ENCODE measurements around the gene CST9. TPM values are rescaled to one million over a fixed set of nuclear protein-coding genes. Genes with fewer than 3 reads are reported as not detected.

CST9 gene
- total and polyA plus RNA-seq, 2 of the 13 experiments (the other 11 are each of a cell fraction or from before 2014, with no cell fraction given) = 0.07 TPM; not detected in 1

DNA sequence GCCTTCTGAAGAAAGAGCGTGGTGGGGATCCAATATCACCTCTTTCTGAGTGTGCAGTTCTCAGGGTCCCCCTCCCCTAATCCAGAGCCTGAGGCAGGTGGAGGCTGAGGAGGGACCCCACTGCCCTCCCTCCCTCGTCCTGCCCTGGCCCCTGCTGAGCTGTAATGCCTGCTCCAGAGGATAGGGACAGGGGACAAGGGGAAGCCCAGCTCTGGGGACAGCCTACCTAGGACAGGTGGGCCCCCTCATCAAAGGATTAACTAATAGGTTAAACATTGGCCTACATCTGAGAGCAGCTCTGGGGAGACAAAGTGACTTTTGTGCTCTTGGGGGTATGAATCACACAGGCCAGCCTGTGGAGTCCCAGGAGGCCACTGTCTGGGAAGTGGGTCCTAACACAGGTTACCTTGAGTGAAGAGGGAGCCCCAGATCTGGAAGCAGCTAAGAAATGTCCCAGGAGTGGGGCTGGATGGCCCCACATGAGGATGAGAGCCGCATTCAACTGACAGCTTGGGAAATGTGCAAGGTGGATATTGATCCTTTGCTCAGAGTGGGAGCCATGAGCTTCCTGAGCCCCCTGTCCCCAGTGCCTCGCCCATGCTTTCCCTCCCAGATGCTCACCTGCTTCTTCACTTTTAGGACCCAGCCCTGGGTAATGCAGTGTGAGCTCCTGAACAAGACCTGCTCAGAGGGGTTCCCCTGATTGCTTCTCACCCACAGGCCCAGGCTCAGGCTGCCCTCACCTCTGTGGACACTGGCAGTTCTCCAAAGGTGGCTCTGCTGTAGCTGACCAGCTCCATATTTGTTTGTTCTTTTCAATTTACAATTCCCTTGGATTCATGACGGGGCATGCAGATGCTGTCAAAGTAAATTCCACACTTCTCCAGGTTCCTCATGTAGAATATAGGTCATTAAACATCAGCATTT, 19.6 kb downstream of the CST9 start (continued):
- TF ChIP-seq, protein P1, sequence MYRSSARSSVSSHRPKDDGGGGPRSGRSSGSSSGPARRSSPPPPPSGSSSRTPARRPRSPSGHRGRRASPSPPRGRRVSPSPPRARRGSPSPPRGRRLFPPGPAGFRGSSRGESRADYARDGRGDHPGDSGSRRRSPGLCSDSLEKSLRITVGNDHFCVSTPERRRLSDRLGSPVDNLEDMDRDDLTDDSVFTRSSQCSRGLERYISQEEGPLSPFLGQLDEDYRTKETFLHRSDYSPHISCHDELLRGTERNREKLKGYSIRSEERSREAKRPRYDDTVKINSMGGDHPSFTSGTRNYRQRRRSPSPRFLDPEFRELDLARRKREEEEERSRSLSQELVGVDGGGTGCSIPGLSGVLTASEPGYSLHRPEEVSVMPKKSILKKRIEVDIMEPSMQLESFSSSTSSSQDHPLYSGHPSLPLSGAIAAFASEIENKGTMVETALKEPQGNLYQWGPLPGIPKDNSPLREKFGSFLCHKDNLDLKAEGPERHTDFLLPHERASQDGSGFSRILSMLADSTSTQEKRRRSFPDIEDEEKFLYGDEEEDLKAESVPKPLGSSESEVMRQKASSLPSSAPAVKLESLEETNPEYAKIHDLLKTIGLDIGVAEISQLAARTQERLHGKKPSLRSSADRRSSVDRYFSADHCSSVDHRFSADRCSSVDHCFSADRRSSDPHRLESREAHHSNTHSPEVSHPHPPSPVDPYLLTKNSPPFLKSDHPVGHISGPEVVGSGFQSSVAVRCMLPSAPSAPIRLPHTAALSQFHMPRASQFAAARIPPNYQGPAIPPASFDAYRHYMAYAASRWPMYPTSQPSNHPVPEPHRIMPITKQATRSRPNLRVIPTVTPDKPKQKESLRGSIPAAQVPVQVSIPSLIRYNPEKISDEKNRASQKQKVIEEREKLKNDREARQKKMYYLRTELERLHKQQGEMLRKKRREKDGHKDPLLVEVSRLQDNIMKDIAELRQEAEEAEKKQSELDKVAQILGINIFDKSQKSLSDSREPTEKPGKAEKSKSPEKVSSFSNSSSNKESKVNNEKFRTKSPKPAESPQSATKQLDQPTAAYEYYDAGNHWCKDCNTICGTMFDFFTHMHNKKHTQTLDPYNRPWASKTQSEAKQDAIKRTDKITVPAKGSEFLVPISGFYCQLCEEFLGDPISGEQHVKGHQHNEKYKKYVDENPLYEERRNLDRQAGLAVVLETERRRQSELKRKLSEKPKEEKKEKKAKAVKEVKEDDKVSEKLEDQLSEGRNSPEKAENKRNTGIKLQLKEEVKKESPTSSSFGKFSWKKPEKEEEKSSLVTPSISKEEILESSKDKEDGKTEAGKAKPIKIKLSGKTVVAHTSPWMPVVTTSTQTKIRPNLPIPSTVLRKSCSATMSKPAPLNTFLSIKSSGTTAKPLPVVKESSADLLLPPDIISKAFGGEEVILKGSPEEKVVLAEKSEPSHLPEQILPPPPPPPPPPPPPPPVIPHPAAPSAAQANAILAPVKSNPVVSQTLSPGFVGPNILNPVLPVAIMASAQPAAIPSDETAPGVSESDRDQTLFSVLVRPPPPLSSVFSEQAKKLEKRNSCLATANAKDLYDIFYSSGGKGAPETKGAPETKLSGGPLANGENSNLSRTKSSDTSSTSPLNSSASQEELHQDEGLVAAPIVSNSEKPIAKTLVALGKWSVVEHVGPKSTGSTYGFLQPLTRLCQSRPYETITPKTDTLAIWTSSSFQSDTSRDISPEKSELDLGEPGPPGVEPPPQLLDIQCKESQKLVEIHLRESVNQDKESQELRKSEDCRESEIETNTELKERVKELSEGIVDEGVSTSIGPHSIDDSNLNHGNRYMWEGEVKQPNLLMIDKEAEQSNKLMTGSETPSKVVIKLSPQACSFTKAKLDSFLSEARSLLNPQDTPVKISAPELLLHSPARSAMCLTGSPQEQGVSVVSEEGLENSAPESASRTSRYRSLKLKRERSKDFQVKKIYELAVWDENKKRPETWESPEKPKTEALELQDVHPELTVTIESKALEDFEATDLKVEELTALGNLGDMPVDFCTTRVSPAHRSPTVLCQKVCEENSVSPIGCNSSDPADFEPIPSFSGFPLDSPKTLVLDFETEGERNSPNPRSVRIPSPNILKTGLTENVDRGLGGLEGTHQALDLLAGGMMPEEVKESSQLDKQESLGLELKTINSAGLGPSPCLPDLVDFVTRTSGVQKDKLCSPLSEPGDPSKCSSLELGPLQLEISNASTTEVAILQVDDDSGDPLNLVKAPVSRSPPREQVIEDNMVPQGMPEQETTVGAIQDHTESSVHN (CRISPR knock-in tag; IDR thresholded peaks at IDR 0.05) = no peak
- TF ChIP-seq ZEB1 (IDR thresholded peaks at IDR 0.05; ENCODE audit: insufficient replicate concordance, low read depth) = peak; percentile 99
- peak; percentile 75 for TF ChIP-seq ASH2L (IDR thresholded peaks at IDR 0.05; ENCODE audit: insufficient read length, low read depth, low read length)
- no peak for TF ChIP-seq GZF1 (CRISPR knock-in tag; IDR thresholded peaks at IDR 0.05)
- TF ChIP-seq KLF15 (CRISPR knock-in tag; IDR thresholded peaks at IDR 0.05; ENCODE audit: borderline replicate concordance) = 0 out of 2 replicates have a peak, but pooled peaks have one; percentile 31
- 0 out of 2 replicates have a peak, but pooled peaks have one; percentile 10 for TF ChIP-seq SIX1 (CRISPR knock-in tag; IDR thresholded peaks at IDR 0.05; ENCODE audit: borderline replicate concordance)
- no peak for TF ChIP-seq FOXP1 (IDR thresholded peaks at IDR 0.05)
- TF ChIP-seq FOXP1 (CRISPR knock-in tag; IDR thresholded peaks at IDR 0.05) = no peak
- no peak for TF ChIP-seq SETDB1 (CRISPR knock-in tag; IDR thresholded peaks at IDR 0.05; ENCODE audit: borderline replicate concordance)
- TF ChIP-seq PHF8 (CRISPR knock-in tag; IDR thresholded peaks at IDR 0.05) = no peak
- no peak for TF ChIP-seq NFE2L1 (CRISPR knock-in tag; IDR thresholded peaks at IDR 0.05; ENCODE audit: borderline replicate concordance)
- no peak for TF ChIP-seq ZNF709 (CRISPR knock-in tag; IDR thresholded peaks at IDR 0.05)
- no peak; the same call in 1 of the 2 replicates for TF ChIP-seq RERE (CRISPR knock-in tag; IDR thresholded peaks at IDR 0.05; ENCODE audit: low read depth)

Measured in HepG2 (cell line).